Fibroblast of lung (primary cell): ENCODE measurements around the gene SNRPA. TPM values are rescaled to one million over a fixed set of nuclear protein-coding genes. Genes with fewer than 3 reads are reported as not detected.
A peak's percentile ranks its signal among the peaks of the same experiment; 100 is the strongest.

Experiments
- DNase-seq, 2 donors: peaks; one replicate each; pipeline versions ENCODE4 v3.0.0 to v3.0.0-alpha.2; 2010; ENCODE audit warnings: low read depth in 2 of 2
- H2AFZ ChIP-seq: 2 replicates; pipeline ENCODE4 v1.5.1; 2012; ENCODE audit warnings: low read length, control low read depth, inconsistent platforms
- H3K27ac ChIP-seq: 2 replicates; pipeline ENCODE4 v1.5.1; 2011; ENCODE audit warnings: low read length, control low read depth; ENCODE audit not compliant: insufficient read depth
- H3K27me3 ChIP-seq: 2 replicates; pipeline ENCODE4 v1.5.1; 2011; ENCODE audit warnings: mild to moderate bottlenecking, low read length; ENCODE audit not compliant: control insufficient read depth, insufficient read depth
- H3K36me3 ChIP-seq: 2 replicates; pipeline ENCODE4 v1.5.1; 2011; ENCODE audit warnings: low read length; ENCODE audit not compliant: control insufficient read depth, insufficient read depth
- H3K4me1 ChIP-seq: 2 replicates; pipeline ENCODE4 v1.5.1; 2011; ENCODE audit warnings: low read length; ENCODE audit not compliant: control insufficient read depth, insufficient read depth; ENCODE audit errors: extremely low read depth
- H3K4me2 ChIP-seq: 2 replicates; pipeline ENCODE4 v1.5.1; 2011; ENCODE audit warnings: low read length, control low read depth; ENCODE audit not compliant: insufficient read depth; ENCODE audit errors: extremely low read depth
- H3K4me3 ChIP-seq, 4 experiments: fragments of 200-600 bp in 1 of 4; sonication (generic) in 1 of 4; replicated peaks in 1 of 4; 2 replicates each; pipeline ENCODE4 v1.5.1; 2011 to 2016; ENCODE audit warnings: low read length in 4 of 4, low read depth in 3 of 4, mild to moderate bottlenecking in 3 of 4, control low read depth in 2 of 4, inconsistent platforms in 1 of 4, mixed read lengths in 1 of 4; ENCODE audit not compliant: insufficient read depth in 1 of 4; ENCODE audit errors: control extremely low read depth in 1 of 4
- H3K79me2 ChIP-seq: 2 replicates; pipeline ENCODE4 v1.5.1; 2012; ENCODE audit warnings: mild to moderate bottlenecking, low read length, inconsistent platforms; ENCODE audit not compliant: control insufficient read depth, insufficient read depth
- H3K9ac ChIP-seq: 2 replicates; pipeline ENCODE4 v1.5.1; 2011; ENCODE audit warnings: mild to moderate bottlenecking, low read length, control low read depth; ENCODE audit not compliant: insufficient read depth
- H3K9me3 ChIP-seq: 2 replicates; pipeline ENCODE4 v1.5.1; 2012; ENCODE audit warnings: low read depth, low read length; ENCODE audit not compliant: control insufficient read depth, insufficient read depth
- H4K20me1 ChIP-seq: 2 replicates; pipeline ENCODE4 v1.5.1; 2011; ENCODE audit warnings: low read length; ENCODE audit not compliant: control insufficient read depth, insufficient read depth; ENCODE audit errors: extremely low read depth
- EZH2 ChIP-seq: IDR thresholded peaks from 2 replicates; pipeline ENCODE4 v1.5.1; 2012; ENCODE audit warnings: low read length, control low read depth, mild to moderate bottlenecking; ENCODE audit errors: missing control alignments
- polyA plus RNA-seq, 2 donors: library from polyadenylated mRNA; depleted of rRNA in 1 of 2; stranded (reverse) in 1 of 2; unstranded in 1 of 2; fragments of >200 nt; gene quantifications; 2 replicates each; pipeline ENCODE4 v1.2.1, GENCODE V29; 2011 to 2012; ENCODE audit warnings: missing spikeins in 1 of 2
- total RNA-seq: library from RNA; depleted of rRNA; stranded (reverse); fragments of >200 nt; gene quantifications from 2 replicates; pipeline ENCODE4 v1.2.1, GENCODE V29; 2014
- TF ChIP-seq, protein P1 (sequence below), 2 donors: IDR thresholded peaks in 1 of 2; conservative IDR thresholded peaks in 1 of 2; 1 replicate in 1 of 2; 2 replicates in 1 of 2; pipeline ENCODE4 v1.5.1; 2011 to 2012; ENCODE audit warnings: low read length in 2 of 2, control low read depth in 1 of 2, inconsistent platforms in 1 of 2, low read depth in 1 of 2, mild to moderate bottlenecking in 1 of 2

SNRPA gene
- total and polyA plus RNA-seq, 2 donors (not counting 1 experiment from before 2014, with no cell fraction given), result 41.9 to 74.4 TPM

- Histone ChIP-seq H3K27me3 (no peaks in the 10 kb centered on the region), H3K4me1 (peaks cover 1% of the 10 kb centered on the region), H3K36me3 (peaks cover 3% of the 10 kb centered on the region), H3K27ac (no peak overlapping the region), H3K9ac (no peak overlapping the region), H3K9me3 (no peaks in the 10 kb centered on the region), H3K4me3 (no peak overlapping the region), H4K20me1 (no peaks in the 10 kb centered on the region), H2AFZ (no peak overlapping the region), H3K4me2 (no peak overlapping the region), H3K79me2 (no peaks in the 10 kb centered on the region)
- no peak for TF ChIP-seq EZH2
- TF ChIP-seq, protein P1, sequence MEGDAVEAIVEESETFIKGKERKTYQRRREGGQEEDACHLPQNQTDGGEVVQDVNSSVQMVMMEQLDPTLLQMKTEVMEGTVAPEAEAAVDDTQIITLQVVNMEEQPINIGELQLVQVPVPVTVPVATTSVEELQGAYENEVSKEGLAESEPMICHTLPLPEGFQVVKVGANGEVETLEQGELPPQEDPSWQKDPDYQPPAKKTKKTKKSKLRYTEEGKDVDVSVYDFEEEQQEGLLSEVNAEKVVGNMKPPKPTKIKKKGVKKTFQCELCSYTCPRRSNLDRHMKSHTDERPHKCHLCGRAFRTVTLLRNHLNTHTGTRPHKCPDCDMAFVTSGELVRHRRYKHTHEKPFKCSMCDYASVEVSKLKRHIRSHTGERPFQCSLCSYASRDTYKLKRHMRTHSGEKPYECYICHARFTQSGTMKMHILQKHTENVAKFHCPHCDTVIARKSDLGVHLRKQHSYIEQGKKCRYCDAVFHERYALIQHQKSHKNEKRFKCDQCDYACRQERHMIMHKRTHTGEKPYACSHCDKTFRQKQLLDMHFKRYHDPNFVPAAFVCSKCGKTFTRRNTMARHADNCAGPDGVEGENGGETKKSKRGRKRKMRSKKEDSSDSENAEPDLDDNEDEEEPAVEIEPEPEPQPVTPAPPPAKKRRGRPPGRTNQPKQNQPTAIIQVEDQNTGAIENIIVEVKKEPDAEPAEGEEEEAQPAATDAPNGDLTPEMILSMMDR (conservative IDR thresholded peaks at IDR 0.05 in 1 of 2, IDR thresholded peaks at IDR 0.05 in 1 of 2; ENCODE audit: low read depth in 1 of 2, low read length in 2 of 2), result no peak
- no peak for DNase-seq
These were observed 6.2 kb upstream of the SNRPA start for GRCh38 chr19:40744554-40745401.

GRCh38 chr19:40745402-40745780 lies 5.6 kb upstream of the SNRPA start:
- H3K4me3 ChIP-seq, result no peak overlapping the region
- H3K9me3 ChIP-seq, result no peaks in the 10 kb centered on the region
- H3K27me3 ChIP-seq, result no peaks in the 10 kb centered on the region
- no peak for TF ChIP-seq EZH2
- TF ChIP-seq, protein P1 (conservative IDR thresholded peaks at IDR 0.05 in 1 of 2, IDR thresholded peaks at IDR 0.05 in 1 of 2; ENCODE audit: low read depth in 1 of 2, low read length in 2 of 2), result no peak
- peak; percentile 52 to 61 for DNase-seq
- H2AFZ ChIP-seq, result no peak overlapping the region
- H3K79me2 ChIP-seq, result no peaks in the 10 kb centered on the region
- no peak overlapping the region for H3K27ac ChIP-seq
- no peak overlapping the region for H3K9ac ChIP-seq
- H3K36me3 ChIP-seq, result peaks cover 3% of the 10 kb centered on the region
- H3K4me1 ChIP-seq, result peaks cover 2% of the 10 kb centered on the region
- no peak overlapping the region for H3K4me2 ChIP-seq
- H4K20me1 ChIP-seq, result no peaks in the 10 kb centered on the region

- Histone ChIP-seq H3K36me3 (no peaks in the 10 kb centered on the region), H3K27ac (no peak overlapping the region), H3K9me3 (no peaks in the 10 kb centered on the region), H3K27me3 (no peaks in the 10 kb centered on the region), H3K4me2 (no peak overlapping the region), H3K79me2 (peaks cover 13% of the 10 kb centered on the region), H4K20me1 (no peaks in the 10 kb centered on the region), H3K4me3 (no peak overlapping the region), H2AFZ (no peak overlapping the region), H3K4me1 (peaks cover 4% of the 10 kb centered on the region), H3K9ac (no peak overlapping the region)
- TF ChIP-seq, protein P1 (conservative IDR thresholded peaks at IDR 0.05 in 1 of 2, IDR thresholded peaks at IDR 0.05 in 1 of 2; ENCODE audit: low read depth in 1 of 2, low read length in 2 of 2), result no peak
- TF ChIP-seq EZH2, result no peak
- DNase-seq, result no peak
These were observed 3.5 kb upstream of the SNRPA start for GRCh38 chr19:40747536-40747935.
